Stimulated activated CD4-positive, alpha-beta T cell treated with anti-CD3 and anti-CD28 coated beads, Interleukin-1b, Interleukin-23, amount 100 ng/mL, for 24 hours (primary cell): Measurements from ENCODE around the gene RAPSN.

Source experiments
- DNase-seq, 4 experiments: peaks; one replicate each; pipeline ENCODE4 v3.0.0-alpha.2; 2020; ENCODE audit warnings: low read depth in 4 of 4, low spot score in 1 of 4

Gene RAPSN

DNA sequence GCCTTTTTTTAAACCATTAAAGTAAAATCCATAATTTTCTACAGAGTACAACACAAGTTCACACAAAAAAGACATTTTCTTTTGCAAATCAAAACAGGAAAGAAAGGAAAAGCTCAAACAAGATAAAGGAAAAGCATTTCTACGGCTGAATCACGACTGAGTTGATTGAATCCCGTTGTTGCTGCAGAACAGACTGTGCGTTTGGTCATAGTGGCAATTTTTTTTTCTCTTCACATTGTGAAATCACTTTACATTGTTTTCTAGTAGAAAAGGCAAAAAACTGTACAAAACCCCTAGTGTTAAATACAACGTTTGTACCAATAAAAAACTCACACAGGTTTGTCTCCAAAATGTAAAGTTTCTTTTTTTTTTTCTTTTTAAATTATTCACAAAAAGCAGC lies 17.3 kb upstream of the RAPSN start:
- no peak for DNase-seq

DNA sequence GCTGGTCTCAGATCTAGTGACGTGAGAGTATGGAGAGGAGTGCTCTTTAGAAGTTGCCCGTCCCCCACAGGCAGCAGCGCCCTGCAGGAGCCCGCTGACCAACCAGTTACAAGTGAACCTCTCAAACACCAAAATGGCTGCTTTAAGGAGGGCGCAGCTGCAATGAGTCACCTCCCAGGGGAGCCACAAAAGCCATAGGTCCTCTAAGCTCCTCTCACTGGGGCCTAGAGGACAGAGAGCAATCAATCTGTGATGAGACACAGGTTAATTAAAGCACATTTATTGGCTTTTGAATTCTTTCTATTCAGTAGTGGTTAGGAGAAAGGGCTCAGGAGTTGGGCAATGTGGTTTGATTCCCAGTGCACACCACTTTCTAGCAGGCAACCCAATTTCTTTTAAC lies 15.5 kb upstream of the RAPSN start:
- no peak for DNase-seq

DNA sequence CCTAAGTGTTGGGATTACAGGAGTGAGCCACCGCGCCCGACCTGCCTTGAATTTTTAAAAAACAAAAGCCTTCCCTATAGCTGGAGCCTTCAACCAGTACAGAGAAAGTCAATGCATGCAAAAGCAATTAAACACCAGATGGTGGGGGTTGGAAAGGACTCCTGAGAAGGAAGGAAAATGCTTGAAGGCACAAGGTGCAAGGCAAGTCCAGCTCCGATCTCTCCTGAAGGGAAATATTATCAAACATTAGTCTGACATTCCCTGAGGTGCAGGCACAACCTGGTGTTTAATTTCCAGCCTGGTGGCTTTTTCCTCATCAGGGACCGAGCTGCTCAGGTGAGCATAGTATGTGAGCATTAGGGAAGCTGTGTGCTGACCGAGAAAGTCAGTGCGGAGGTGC lies 12.9 kb upstream of the RAPSN start:
- DNase-seq, result no peak

GRCh38 chr11:47460571-47461235 lies 11.8 kb upstream of the RAPSN start:
- no peak for DNase-seq

DNA sequence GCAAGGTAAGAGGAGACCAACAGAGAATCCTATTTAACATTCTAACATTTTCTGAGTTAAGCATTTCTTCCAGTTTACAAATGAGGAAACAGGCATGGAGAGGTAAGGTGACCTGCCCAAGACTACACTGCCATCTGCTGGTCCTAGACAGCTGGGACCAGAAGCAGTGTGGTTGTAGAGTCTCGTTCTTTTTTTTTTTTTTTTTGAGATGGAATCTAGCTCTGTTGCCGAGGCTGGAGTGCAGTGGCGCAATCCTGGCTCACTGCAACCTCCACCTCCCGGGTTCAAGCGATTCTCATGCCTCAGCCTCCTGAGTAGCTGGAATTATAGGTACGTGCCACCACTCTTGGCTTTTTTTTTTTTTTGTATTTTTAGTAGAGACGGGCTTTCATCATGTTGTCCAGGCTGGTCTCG lies 5.3 kb upstream of the RAPSN start:
- peak; percentile 3 to 49 (median 24) for DNase-seq

DNA sequence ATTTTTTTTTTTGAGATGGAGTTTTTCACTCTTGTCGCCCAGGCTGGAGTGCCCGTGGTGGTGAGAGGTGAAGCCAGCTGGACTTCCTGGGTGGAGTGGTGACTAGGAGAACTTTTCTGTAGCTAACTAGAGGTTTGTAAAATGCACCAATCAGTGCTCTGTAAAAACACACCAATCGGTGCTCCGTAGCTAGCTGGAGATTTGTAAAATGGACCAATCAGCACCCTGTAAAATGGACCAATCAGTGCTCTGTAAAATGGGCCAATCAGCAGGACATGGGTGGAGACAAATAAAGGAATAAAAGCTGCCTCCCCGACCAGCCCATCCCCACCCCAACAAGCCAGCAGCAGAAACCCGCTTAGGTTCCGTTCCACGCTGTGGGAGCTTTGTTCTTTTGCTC lies 4.4 kb upstream of the RAPSN start:
- no peak for DNase-seq

- no peak for DNase-seq
These were observed 3.1 kb upstream of the RAPSN start for GRCh38 chr11:47451990-47452389.

- DNase-seq, result no peak
These were observed 2.5 kb upstream of the RAPSN start for GRCh38 chr11:47451436-47451835.

DNA sequence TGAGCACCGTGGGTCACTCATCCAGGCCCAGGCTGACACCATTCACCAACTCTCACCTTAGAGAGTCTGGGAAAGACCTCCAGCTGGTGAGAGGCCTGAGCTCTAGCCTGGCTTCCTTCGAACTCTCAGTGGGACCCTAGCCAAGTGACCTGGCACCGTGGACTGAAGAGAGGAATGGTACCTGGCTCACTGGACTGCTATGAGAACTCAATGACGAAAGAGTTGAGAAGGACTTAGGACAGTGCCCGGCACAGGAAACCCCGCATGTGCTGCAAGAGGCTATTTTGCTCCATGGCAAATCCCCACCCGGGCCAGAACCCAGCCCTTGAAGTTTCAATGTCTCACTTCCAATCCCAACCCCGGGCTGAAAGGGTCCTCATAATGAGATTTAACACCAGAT lies 605 bp upstream of the RAPSN start:
- DNase-seq, result no peak

GRCh38 chr11:47447906-47448305 lies 1.0 kb downstream of the RAPSN start:
- DNase-seq, result no peak

DNA sequence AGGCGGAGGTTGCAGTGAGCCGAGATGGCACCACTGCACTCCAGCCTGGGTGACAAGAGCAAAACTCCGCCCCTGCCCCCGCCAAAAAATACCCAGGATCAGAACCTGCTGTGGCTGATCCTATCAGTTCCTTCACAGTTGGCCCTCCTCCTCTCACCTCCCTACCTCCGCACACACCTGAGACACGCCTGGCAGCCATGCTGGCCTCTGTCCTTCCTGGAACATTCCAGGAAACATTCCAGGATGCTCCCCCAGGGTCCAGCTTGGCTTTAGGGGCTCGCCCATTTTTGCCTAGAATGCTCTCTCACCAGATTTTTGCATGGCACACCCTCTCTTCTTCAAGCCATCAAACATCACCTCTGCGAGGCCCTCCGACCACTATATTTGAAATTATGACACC lies 2.1 kb downstream of the RAPSN start:
- DNase-seq, result no peak

- no peak for DNase-seq
These were observed 3.1 kb downstream of the RAPSN start for GRCh38 chr11:47445840-47446239.

GRCh38 chr11:47443817-47444216 lies 5.1 kb downstream of the RAPSN start:
- DNase-seq, result no peak

GRCh38 chr11:47443028-47443700 lies 5.8 kb downstream of the RAPSN start:
- no peak for DNase-seq

- DNase-seq, result no peak
These were observed 6.4 kb downstream of the RAPSN start for GRCh38 chr11:47442514-47442913.

DNA sequence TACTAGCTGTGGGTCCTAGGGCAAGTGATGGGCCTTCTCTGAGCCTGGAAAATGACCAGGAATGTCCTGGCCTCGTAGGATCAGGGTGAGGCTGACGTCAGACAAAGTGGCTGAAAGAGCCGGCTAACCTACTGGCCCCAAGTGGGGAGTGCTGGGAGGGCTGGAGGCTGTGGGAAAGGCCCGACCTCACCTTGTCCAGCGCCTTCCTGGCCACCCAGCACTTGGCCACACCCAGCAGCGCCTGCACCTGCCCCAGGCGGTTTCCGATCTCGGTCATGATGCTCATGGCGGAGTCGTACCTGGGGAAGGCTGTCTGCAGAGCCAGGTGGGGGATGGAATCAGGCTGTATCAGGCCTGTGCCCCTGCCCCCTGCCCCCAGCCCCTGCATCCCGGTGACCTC lies 7.5 kb downstream of the RAPSN start:
- DNase-seq, result no peak

DNA sequence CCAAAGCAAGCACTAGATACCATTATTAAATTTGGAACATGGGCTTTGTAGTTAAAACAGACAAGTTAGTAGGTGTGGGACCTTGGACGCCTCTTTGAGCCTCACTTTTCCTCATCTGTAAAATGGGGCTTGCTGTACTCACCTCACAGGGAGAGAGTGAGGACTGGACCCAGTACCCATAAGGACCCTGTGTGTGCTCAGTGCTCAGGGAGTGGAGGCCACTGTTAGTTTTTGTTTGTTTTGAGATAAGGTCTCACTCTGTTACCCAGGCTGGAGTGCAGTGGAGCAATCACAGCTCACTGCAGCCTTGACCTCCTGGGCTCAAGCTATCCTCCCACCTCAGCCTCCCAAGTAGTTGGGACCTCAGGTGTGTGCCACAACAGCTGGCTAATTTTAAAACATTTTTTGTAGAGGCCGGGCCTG lies 8.9 kb downstream of the RAPSN start:
- DNase-seq, result no peak

DNA sequence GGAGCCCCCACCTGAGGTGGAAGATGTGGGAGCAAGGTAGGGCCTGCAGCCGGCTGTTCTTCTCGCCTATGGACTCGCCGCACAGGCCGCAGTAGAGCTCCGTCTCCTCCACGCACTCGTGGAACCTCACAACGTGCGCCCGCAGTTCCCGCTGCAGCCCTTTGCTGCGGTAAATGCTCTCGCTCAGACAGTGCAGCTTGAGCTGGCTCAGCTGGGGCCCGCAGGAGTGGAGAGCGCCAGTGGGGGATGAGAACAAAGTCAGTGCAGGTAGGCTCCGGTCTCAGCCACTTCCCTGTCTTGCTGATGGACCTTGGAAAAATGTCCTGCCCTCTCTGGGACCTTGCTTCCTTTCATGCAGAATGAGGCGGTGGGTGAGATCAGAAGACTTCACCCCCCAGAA lies 10.2 kb downstream of the RAPSN start:
- no peak for DNase-seq

- no peak for DNase-seq
These were observed 11.1 kb downstream of the RAPSN start for GRCh38 chr11:47437746-47438418.

- no peak for DNase-seq
These were observed 11.7 kb downstream of the RAPSN start for GRCh38 chr11:47437218-47437745.

GRCh38 chr11:47436726-47437125 lies 12.2 kb downstream of the RAPSN start:
- DNase-seq, result no peak

DNA sequence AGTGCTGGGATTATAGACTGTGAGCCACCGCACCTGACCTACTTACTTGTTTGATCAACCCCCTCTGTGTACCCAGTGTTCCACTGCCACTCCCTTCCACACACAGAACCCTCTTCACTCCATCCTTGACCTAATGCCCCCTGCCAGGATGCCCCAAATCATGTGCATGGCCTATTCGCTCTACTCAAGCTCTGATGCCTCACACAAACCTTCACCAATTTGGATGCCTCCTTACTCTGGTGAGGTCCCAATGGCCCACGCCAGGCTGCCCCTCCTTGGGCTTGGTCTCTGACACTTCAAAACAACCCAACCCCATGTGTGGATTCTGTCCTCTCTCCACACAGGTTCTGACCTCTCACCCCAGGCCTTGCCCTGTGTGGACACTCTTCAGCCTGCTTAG lies 13.2 kb downstream of the RAPSN start:
- DNase-seq, result no peak
